ENCODE results near the gene SLC26A6.

The SLC26A6 gene

DNA sequence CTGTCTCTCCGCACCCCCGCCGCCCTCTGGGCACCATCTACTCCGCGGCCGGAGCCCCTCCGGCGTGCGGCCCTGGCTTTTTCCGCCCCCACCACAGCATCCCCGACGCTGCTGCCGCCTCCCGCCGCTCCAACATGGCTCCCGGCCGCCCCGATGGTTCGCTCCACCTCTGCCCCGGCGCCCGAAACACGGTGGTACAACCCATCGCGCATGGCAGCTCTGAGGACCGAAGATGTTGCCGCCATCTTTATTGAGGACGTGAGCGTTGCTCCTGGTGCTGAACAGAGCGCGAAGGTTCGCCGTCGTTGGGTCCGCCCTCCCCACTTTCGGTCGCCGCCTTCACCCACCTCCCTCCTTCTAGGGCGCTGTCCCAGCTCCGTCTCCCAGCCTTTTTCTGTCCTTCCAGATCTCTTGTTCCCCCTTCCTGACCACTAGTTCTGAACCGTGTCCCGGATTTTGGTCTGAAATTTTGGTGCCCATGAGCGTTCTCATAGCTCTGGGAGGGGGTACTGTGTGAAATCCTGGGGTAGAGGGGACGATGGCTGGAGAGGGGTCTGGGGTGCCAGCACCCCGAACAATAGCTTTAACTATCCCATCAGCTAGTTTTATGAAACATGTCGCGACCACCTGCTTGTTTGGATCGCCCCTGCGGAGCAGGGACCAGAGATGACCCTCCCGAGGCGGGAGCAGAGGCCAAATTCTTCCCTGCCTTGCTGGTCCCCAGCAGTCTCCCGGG, 27.7 kb upstream of the SLC26A6 start, which contains the start of gene CELSR3:
Gene CELSR3, minus strand, starts transcription at position 134 of the 736 bp plus-strand sequence. CDS start 252 bp downstream, outside the sequence.
- Histone ChIP-seq H3K36me3 (peaks cover 0 to 18% (median 12%) of the 10 kb centered on the region in 11 experiments; a peak in 11 of 22 replicates), H3K9ac (no peak within 1 kb of the TSS), H3K4me2 (peak within 1 kb of the TSS; percentile 65 to 98 (median 86)), H3K27ac (no peak within 1 kb of the TSS), H4K20me1 (peaks cover 0 to 22% (median 8%) of the 10 kb centered on the region in 11 experiments; a peak in 12 of 22 replicates), H3K9me3 (replicated peaks in 1 of 11) (peaks cover 16 to 24% (median 21%) of the 10 kb centered on the region in 11 experiments), H3K4me1 (peaks cover 5 to 16% (median 14%) of the 10 kb centered on the region in 10 experiments; a peak in 19 of 20 replicates), H3K4me3 (peak within 1 kb of the TSS; percentile 39 to 72 (median 57); a peak in 19 of 20 replicates), H3K27me3 (no peaks in the 10 kb centered on the region)
- no peak for TF ChIP-seq Cebpa-rat (IDR thresholded peaks at IDR 0.05)

DNA sequence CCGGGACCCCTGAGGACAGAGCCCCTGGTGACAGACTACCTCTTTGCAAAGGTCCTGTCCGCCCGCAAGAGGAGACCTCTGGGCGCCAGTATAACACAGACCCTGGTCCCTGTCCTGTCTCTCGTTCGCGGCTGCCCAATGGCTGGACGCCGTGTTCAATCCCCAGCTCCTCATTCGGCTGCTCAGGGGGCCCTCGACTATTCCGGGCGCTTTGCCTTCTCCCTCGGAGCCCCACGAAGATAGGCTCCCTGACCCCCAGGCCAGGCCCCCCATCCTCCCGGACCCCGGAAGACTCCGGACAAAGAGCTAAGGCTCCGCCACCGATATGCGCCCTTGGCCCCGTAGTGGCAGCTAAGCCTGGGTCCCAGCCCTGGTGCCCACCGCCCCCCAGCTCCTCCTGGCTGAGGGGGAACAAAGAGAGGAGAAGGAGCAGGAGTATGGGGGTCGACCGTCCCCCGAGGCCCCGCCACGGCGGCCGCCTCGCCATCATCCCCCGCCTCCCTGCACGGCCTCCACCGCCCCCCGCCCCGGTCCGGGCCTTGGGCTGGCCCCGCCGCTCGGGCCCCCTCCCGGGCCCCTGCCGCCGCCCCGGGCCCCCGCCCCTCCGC, 27.0 kb upstream of the SLC26A6 start:
- Histone ChIP-seq H3K36me3 (peaks cover 0 to 17% (median 12%) of the 10 kb centered on the region in 11 experiments; a peak in 11 of 22 replicates), H3K27ac (no peak overlapping the region), H3K27me3 (0 out of 22 replicates have a peak, but pooled peaks cover 0 to 5% (median 0%) of the 10 kb centered on the region in 11 experiments), H3K4me3 (peak overlapping the region in 8 of 10 experiments; percentile 42 to 72 (median 58); a peak in 15 of 20 replicates), H3K4me2 (peak overlapping the region; percentile 65 to 98 (median 86); a peak in 21 of 22 replicates), H3K9me3 (replicated peaks in 1 of 11) (peaks cover 16 to 24% (median 21%) of the 10 kb centered on the region in 11 experiments), H4K20me1 (peaks cover 0 to 22% (median 8%) of the 10 kb centered on the region in 11 experiments; a peak in 12 of 22 replicates), H3K4me1 (peaks cover 5 to 18% (median 15%) of the 10 kb centered on the region in 10 experiments; a peak in 19 of 20 replicates), H3K9ac (no peak overlapping the region)
- no peak for TF ChIP-seq Cebpa-rat (IDR thresholded peaks at IDR 0.05)

DNA sequence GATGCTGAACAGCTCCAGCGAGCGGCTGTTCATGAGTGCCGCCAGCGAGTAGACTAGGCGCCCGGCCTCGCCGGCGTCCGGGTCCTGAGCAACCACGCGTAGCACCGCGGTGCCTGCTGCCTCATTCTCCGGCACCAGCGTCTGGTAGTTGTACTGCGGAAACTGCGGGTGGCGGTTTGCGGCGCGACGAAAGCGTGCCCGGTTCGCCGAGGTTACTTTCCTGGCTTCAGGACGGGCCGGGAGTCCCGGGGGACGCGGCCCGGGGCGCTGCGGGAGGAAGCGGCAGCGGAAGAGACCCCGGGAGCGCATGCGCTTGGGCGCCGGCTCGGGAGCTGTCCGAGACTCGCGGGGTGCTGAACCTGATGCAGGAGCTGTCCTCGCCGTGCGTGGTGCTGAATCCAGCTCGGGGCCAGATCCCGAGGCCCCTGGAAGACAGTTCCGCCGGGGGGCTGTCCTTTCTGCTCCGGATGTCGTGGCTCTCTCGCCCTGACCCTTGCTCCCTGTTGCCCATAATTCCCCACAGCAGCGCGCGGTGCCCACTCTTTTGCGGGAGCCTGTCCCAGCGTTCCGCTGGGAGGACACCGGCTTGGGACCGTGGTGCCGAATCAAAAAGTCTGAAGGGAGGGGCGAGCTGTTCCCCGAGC, 26.4 kb upstream of the SLC26A6 start:
- H3K9ac ChIP-seq, result peak overlapping the region in 4 of 11 experiments; percentile 1 to 60 (median 40); a peak in 3 of 22 replicates
- H3K36me3 ChIP-seq, result peaks cover 0 to 17% (median 12%) of the 10 kb centered on the region in 11 experiments; a peak in 10 of 22 replicates
- peak overlapping the region; percentile 39 to 72 (median 57); a peak in 19 of 20 replicates for H3K4me3 ChIP-seq
- no peak for TF ChIP-seq Cebpa-rat (IDR thresholded peaks at IDR 0.05)
- H4K20me1 ChIP-seq, result peaks cover 0 to 22% (median 8%) of the 10 kb centered on the region in 11 experiments; a peak in 12 of 22 replicates
- H3K27ac ChIP-seq, result no peak overlapping the region
- peaks cover 0 to 11% (median 4%) of the 10 kb centered on the region in 11 experiments; a peak in 6 of 22 replicates for H3K27me3 ChIP-seq
- peak overlapping the region; percentile 65 to 98 (median 86) for H3K4me2 ChIP-seq
- H3K4me1 ChIP-seq, result peaks cover 5 to 24% (median 21%) of the 10 kb centered on the region in 10 experiments; a peak in 19 of 20 replicates
- peaks cover 16 to 24% (median 21%) of the 10 kb centered on the region in 11 experiments for H3K9me3 ChIP-seq (replicated peaks in 1 of 11)

DNA sequence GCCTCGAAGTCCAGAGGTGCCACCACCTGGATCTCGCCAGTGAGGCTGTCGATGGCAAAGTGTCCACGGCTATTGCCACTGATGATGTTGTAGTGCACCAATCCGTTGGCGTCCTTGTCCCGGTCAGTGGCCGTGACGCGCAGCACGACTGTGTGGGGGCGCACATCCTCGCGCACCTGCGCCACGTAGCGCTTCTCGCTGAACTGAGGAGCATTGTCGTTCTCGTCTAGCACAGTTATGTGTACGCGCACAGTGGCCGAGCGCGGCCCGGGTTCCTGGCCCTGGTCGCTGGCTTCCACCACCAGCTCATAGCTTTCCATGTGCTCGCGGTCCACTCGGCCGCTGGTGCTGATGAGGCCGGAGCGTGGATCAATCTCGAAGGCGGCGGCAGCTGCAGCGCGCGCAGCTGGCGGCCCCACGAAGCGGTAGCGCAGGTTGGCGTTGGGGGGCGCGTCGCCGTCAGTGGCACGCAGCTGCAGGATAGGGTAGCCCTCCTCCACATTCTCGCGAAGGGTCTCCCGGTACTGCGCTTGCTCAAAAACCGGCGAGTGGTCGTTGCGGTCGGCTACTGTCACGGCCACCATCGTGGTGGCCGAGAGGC, 25.6 kb upstream of the SLC26A6 start:
- H3K4me2 ChIP-seq, result peak overlapping the region; percentile 65 to 98 (median 86)
- H3K27me3 ChIP-seq, result peaks cover 0 to 18% (median 5%) of the 10 kb centered on the region in 11 experiments; a peak in 7 of 22 replicates

DNA sequence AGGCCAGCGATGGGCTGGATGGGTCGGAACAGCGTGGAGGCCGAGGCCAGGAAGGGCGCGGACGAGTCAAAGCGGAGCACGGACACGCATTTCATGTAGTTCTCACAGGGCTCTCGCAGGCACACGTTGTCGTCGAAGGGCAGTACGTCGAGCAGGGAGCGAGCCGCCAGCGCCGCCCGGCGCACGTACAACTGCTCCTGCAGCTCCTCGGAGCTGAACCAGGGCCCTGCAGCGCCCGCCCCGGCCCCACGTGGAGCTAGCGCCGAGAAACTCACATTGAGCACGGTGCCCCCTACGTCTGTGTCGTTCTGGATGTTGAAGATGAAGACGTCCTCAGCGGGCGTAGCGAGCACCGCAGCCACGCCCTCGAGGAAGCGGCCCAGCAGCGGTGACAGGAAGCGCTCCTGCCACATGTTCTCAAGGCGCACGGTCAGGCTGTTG, 21.6 kb upstream of the SLC26A6 start:
- peak overlapping the region; percentile 82 to 95 (median 92) for H3K4me2 ChIP-seq

More for the DNA sequence above, 25.6 kb upstream of the SLC26A6 start:
- Histone ChIP-seq H4K20me1 (peaks cover 0 to 22% (median 8%) of the 10 kb centered on the region in 11 experiments; a peak in 12 of 22 replicates), H3K9me3 (replicated peaks in 1 of 11) (peaks cover 16 to 24% (median 21%) of the 10 kb centered on the region in 11 experiments), H3K4me3 (peak overlapping the region; percentile 39 to 72 (median 57); a peak in 17 of 20 replicates), H3K27ac (no peak overlapping the region), H3K36me3 (peaks cover 0 to 17% (median 12%) of the 10 kb centered on the region in 11 experiments; a peak in 10 of 22 replicates), H3K4me1 (peaks cover 5 to 29% (median 27%) of the 10 kb centered on the region in 10 experiments; a peak in 19 of 20 replicates), H3K9ac (0 out of 22 replicates have a peak overlapping the region, but pooled peaks of 1 of the 11 experiments have one; percentile 1)
- TF ChIP-seq Cebpa-rat (IDR thresholded peaks at IDR 0.05), result no peak

DNA sequence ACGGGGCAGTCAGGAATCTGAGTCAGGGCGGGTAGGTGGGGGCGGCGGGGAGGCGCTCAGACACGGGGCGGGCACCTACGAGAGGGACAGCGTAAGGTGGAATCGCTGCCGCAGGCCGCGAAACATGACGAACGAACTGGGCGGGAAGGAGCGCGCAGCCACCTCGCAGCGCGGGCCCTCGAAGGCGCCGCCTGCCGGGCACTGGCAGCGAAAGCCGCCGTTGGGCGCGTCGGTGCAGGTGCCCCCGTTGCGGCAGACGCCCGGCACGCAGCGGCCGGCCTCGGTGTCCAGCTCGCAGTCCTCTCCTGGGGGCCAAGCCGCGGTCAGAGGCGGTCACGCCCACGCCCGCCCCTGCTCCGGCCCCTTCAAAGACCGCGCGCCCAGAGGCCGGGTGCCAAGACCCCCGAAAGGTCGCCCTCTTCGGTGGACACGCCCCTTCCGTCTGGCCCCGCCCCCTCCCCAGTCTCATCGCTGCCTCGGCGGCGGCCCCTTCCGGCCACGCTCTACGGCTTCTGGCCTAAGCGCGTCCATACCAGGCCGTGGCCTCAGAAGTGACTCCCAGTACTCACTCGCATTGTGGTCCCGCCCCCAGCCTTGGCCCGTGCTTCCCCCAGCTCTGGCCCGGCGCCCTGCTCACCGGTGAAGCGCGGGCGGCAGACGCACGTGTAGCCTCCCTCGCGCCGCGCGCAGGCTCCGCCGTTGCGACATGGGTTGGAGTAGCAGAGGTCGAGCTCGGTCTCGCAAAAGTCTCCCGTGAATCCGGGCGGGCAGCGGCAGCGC, 21.0 kb upstream of the SLC26A6 start:
- H3K27ac ChIP-seq, result peak overlapping the region in 8 of 11 experiments; percentile 4 to 57 (median 40); a peak in 11 of 22 replicates
- no peaks in the 10 kb centered on the region for H3K9me3 ChIP-seq (replicated peaks in 1 of 11)
- peak overlapping the region; percentile 33 to 74 (median 65); a peak in 21 of 22 replicates for H3K9ac ChIP-seq
- peaks cover 0 to 33% (median 6%) of the 10 kb centered on the region in 11 experiments; a peak in 13 of 22 replicates for H4K20me1 ChIP-seq
- H3K4me1 ChIP-seq, result peaks cover 2 to 33% (median 23%) of the 10 kb centered on the region in 10 experiments; a peak in 19 of 20 replicates
- no peaks in the 10 kb centered on the region for H3K36me3 ChIP-seq
- H3K4me3 ChIP-seq, result peak overlapping the region; percentile 58 to 75 (median 65)
- peak overlapping the region; percentile 82 to 95 (median 92) for H3K4me2 ChIP-seq
- peaks cover 0 to 24% (median 5%) of the 10 kb centered on the region in 11 experiments; a peak in 8 of 22 replicates for H3K27me3 ChIP-seq
- TF ChIP-seq Cebpa-rat (IDR thresholded peaks at IDR 0.05), result no peak

More for the DNA sequence above, 21.6 kb upstream of the SLC26A6 start:
- H3K9me3 ChIP-seq (replicated peaks in 1 of 11), result no peaks in the 10 kb centered on the region
- H4K20me1 ChIP-seq, result peaks cover 0 to 35% (median 8%) of the 10 kb centered on the region in 11 experiments; a peak in 13 of 22 replicates
- peak overlapping the region in 9 of 11 experiments; percentile 37 to 74 (median 65); a peak in 15 of 22 replicates for H3K9ac ChIP-seq
- peak overlapping the region in 7 of 11 experiments; percentile 4 to 57 (median 51); a peak in 8 of 22 replicates for H3K27ac ChIP-seq
- TF ChIP-seq Cebpa-rat (IDR thresholded peaks at IDR 0.05), result no peak
- peak overlapping the region; percentile 58 to 75 (median 65); a peak in 19 of 20 replicates for H3K4me3 ChIP-seq
- no peaks in the 10 kb centered on the region for H3K36me3 ChIP-seq
- peaks cover 0 to 24% (median 5%) of the 10 kb centered on the region in 11 experiments; a peak in 8 of 22 replicates for H3K27me3 ChIP-seq
- H3K4me1 ChIP-seq, result peaks cover 5 to 37% (median 27%) of the 10 kb centered on the region in 10 experiments; a peak in 19 of 20 replicates

DNA sequence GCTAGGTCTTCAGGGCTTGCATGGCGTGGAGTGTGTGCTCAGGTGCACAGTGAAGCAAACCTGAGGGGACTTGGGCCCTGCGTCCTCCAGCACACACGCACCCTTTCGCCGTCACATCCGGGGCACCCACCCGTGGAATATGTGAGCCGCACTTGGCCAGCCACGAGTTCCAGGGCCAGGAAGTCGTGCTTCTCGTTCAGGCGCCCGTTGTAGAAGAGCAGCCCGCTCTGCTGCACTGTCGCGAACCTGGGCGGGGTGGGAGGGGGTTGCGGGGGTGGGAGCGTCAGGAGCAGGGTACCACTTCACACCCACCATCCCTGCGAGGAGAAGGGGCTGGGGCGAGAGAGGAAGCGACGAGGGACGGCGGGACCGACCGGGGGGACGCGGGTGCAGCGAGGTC, 20.3 kb upstream of the SLC26A6 start:
- H3K4me2 ChIP-seq, result peak overlapping the region; percentile 82 to 95 (median 92)
- peak overlapping the region in 9 of 10 experiments; percentile 58 to 75 (median 65); a peak in 17 of 20 replicates for H3K4me3 ChIP-seq
- no peak overlapping the region; a peak in 1 of 22 replicates for H3K27ac ChIP-seq
- H3K4me1 ChIP-seq, result peaks cover 0 to 27% (median 18%) of the 10 kb centered on the region in 10 experiments; a peak in 19 of 20 replicates
- no peaks in the 10 kb centered on the region for H3K9me3 ChIP-seq (replicated peaks in 1 of 11)
- H3K27me3 ChIP-seq, result peaks cover 0 to 24% (median 5%) of the 10 kb centered on the region in 11 experiments; a peak in 8 of 22 replicates
- H3K36me3 ChIP-seq, result no peaks in the 10 kb centered on the region
- TF ChIP-seq Cebpa-rat (IDR thresholded peaks at IDR 0.05), result no peak
- H3K9ac ChIP-seq, result peak overlapping the region in 4 of 11 experiments; percentile 62 to 74 (median 65); a peak in 6 of 22 replicates
- H4K20me1 ChIP-seq, result peaks cover 0 to 26% (median 2%) of the 10 kb centered on the region in 11 experiments; a peak in 7 of 22 replicates
